Astrocyte of the spinal cord (primary cell): ENCODE results near the gene CREB5.

Source experiments
- DNase-seq: peaks from one replicate; pipeline ENCODE4 v3.0.0; 2011; ENCODE audit warnings: low read depth, low spot score
- H3K4me3 ChIP-seq: 2 replicates; pipeline ENCODE4 v1.5.1; 2011; ENCODE audit warnings: low read depth, mild to moderate bottlenecking, low read length, moderate library complexity
- in situ Hi-C: cut with HindIII; loops from 2 replicates; pipeline ENCODE4 v1.10.0; 2017; ENCODE audit warnings: low sequenced_read_pairs
- TF ChIP-seq, protein P1 (sequence below): IDR thresholded peaks from 2 replicates; pipeline ENCODE4 v1.5.1; 2012; ENCODE audit warnings: low read depth, mild to moderate bottlenecking, low read length, inconsistent platforms

The CREB5 gene

DNA sequence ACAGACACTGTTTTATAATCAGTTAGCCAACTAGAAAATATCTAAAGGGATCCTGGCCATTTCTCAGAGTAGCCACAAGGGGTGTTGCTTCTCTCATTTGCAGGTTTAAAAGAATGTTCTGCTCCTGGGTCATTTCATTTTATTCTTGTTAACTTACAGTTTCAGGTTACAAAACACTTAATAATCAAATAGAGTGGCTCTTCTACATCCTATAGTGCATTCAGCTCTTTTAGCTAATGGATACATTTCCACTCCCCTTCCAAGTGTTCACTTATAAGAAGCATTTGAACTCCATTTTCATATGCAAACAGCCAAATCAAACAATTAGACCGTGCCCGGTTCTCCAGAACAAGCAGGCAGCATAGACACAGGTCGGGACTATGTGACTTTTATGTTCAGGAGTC lies 428.3 kb downstream of the CREB5 start:
- TF ChIP-seq, protein P1, sequence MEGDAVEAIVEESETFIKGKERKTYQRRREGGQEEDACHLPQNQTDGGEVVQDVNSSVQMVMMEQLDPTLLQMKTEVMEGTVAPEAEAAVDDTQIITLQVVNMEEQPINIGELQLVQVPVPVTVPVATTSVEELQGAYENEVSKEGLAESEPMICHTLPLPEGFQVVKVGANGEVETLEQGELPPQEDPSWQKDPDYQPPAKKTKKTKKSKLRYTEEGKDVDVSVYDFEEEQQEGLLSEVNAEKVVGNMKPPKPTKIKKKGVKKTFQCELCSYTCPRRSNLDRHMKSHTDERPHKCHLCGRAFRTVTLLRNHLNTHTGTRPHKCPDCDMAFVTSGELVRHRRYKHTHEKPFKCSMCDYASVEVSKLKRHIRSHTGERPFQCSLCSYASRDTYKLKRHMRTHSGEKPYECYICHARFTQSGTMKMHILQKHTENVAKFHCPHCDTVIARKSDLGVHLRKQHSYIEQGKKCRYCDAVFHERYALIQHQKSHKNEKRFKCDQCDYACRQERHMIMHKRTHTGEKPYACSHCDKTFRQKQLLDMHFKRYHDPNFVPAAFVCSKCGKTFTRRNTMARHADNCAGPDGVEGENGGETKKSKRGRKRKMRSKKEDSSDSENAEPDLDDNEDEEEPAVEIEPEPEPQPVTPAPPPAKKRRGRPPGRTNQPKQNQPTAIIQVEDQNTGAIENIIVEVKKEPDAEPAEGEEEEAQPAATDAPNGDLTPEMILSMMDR: peak; percentile 65
- H3K4me3 ChIP-seq: no peak overlapping the region
- in situ Hi-C loops: no loop called here
- no peak for DNase-seq

DNA sequence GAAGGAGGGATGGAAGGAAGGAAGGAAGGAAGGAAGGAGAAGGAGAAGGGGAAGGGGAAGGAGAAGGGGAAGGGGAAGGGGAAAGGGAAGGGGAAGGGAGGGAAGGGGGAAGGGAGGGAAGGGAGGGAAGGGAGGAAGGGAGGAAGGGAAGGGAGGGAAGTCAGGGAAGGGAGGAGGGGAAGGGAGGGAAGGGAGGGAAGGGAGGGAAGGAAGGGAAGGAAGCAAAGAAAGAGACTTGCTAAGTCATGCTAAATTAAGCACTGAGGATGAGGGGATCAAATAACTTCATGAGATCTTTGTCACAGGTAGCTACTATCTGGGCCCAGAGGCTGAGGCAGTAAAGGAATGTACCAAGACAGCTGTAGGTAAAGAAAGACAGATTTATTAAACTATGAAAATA lies 429.4 kb downstream of the CREB5 start:
- TF ChIP-seq, protein P1: no peak
- DNase-seq: no peak
- no peak overlapping the region for H3K4me3 ChIP-seq
- in situ Hi-C loops: no loop called here

DNA sequence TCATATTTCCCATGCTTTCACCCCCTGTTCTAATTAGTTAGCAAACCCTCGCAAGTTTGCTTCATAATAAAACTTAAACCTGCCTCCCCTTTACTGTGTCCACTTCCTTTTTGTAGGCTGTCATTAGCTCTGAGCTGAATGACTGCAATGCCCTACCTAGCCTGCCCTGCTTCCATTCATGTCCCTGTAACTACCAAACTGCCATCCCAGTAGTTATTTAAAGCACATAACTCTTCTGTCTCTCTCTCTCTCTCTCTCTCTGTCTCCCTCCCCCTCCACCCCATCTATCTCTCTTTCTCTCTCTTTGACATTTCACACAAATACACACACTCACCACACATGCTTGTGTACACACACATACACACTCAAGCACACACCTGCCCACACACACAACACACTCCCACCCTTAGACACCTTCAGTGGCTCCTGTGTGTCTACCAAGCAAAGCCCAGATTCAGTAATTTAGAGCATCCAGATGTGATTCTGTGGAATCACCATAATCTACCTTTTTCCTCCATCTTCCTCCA lies 430.5 kb downstream of the CREB5 start:
- TF ChIP-seq, protein P1: no peak
- in situ Hi-C loops: no loop called here

DNA sequence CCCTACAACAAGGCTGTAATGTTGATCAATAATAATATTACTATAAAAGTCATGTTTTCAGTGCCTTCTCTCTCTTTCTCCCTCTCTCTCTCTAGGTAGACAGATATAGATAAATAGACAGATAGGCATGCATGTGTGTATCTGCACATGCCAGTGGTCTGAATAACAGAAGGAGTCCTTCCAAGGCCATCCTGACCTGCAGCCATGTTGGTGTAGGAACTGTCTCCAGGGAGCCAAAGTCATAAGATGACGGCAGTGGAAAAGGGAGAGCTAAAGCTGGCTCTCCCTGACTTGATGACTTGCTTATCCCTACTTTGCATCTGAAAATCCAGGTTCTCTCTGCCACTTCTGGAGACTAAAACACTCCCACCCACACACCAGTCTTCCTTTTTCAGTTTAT lies 432.8 kb downstream of the CREB5 start:
- TF ChIP-seq, protein P1: no peak
- H3K4me3 ChIP-seq: no peak overlapping the region
- DNase-seq: no peak
- in situ Hi-C loops: no loop called here

More for the DNA sequence above, 430.5 kb downstream of the CREB5 start:
- no peak for DNase-seq
- H3K4me3 ChIP-seq: no peak overlapping the region

DNA sequence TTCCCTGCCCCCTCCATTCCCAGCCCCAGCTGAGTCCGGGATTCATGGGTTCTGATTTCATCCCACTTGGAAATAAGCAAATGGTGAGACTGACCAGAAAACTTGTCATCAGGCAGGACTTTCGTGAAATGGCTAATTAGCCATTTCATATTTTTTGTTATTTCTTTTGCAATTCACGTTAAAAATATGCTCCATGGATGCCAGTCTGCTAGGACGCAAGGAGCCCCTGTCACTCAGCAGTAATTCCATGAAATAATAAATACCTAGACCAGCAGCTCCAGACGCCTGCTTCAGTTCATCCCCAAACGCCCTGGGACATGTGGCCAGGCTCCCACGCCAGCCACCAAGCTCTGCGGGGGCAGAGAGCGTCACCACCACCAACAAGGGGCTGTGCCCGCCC lies 434.9 kb downstream of the CREB5 start:
- DNase-seq: no peak
- H3K4me3 ChIP-seq: no peak overlapping the region
- in situ Hi-C loops: no loop called here
- TF ChIP-seq, protein P1: no peak

DNA sequence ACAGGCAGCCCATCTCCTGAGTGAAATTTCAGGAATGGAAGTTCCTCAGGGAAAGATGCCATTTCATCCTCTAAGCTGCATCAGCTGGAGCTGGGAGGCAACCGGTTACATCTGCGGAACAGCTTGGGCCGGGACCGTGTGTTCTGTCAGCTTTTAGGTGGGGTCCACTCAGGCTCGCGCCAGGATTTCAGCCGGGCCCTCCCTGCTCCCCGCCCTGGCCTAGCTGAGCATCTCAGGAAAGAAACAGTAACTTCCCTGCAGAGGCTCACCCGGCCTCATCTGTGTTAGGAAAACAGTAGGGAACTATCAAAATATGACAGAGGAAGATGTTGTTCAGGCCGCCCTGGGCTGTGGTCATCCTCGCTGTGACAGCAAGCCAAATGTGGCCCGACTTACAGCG lies 435.4 kb downstream of the CREB5 start:
- no peak overlapping the region for H3K4me3 ChIP-seq
- TF ChIP-seq, protein P1: no peak
- DNase-seq: no peak
- in situ Hi-C loops: no loop called here

DNA sequence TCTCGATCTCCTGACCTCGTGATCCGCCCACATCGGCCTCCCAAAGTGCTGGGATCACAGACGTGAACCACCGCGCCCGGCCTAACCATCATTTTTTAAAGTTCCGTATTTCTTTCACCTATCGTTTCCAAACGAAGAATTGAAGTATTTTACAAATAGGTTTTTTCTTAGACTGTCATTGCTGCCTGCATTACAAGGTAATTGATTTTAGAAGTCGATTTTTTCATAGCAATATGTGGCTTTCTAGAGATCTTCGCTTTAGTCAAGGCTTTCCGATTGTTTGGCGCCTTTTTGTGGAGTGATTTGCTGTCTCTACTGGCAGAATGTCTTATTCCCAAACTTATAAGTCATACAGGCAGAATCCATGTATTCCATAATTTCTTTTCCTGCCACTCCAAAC lies 436.6 kb downstream of the CREB5 start:
- in situ Hi-C loops: no loop called here
- no peak overlapping the region for H3K4me3 ChIP-seq
- TF ChIP-seq, protein P1: no peak
- DNase-seq: no peak
